ENCODE results near the gene ALKBH8. TPM values are rescaled to one million over a fixed set of nuclear protein-coding genes. Genes with fewer than 3 reads are reported as not detected.

Gene ALKBH8
- total RNA-seq, 1 donor from 2014 or later = 12.4 TPM

GRCh38 chr11:107592231-107592590, 26.7 kb upstream of the ALKBH8 start:
- no peak for TF ChIP-seq CTCF (IDR thresholded peaks at IDR 0.05; ENCODE audit: insufficient read depth, low read length, severe bottlenecking)
- FAIRE-seq = no peak
- peaks cover 27% of the 10 kb centered on the region for H3K27me3 ChIP-seq (ENCODE audit: control insufficient read depth, insufficient read depth, low read length)
- H3K36me3 ChIP-seq (ENCODE audit: control insufficient read depth, insufficient read depth, low read length) = no peaks in the 10 kb centered on the region
- no peak overlapping the region for H3K4me3 ChIP-seq (ENCODE audit: low read depth, low read length)
- DNase-seq (ENCODE audit: low read depth) = no peak

DNA sequence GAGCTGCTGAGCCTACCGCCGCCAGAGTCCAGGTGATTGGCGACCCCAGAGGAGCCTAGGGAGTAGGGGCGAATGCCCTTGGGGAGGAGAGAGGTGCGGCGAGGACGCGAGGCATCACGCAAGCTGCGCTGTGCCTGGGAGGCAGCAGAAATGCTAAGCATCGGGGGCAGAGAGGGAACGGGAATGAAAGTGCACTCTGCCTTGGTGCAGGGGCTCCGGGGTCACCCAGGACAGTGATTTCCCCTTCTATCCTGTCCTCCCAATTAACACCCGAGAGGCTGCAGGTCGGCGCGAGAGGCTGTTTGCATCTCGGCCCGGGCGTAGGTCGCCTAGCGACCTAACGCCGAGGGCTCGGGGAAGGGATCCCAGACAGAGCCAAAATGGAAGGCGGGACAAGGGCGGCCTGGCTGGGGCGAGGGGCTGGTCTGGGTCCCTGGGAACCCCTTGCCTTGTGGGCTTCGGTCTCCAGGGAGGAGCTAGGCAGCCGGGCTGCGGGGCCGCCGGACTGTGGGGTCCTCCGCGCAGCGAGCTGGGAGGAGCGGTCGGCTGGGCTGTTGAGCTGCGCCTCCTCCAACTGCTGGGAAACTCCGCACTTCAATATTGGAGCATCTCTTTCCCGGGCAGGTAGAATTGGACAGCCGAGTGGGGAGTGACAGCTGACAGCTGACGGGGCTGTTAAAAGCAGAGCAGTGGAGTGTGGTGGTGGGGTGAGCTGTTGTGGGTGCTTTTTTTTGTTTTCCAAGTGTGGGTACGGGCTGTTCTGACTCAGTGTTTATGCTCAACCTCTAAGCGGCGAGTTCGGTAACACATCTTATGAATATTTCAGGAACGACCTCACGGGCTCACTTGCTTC, 26.1 kb upstream of the ALKBH8 start:
- no peak for DNase-seq (ENCODE audit: low read depth)
- H3K36me3 ChIP-seq (ENCODE audit: control insufficient read depth, insufficient read depth, low read length) = no peaks in the 10 kb centered on the region
- no peak for FAIRE-seq
- no peak for TF ChIP-seq CTCF (IDR thresholded peaks at IDR 0.05; ENCODE audit: insufficient read depth, low read length, severe bottlenecking)
- peak overlapping the region; percentile 42 for H3K4me3 ChIP-seq (ENCODE audit: low read depth, low read length)
- peaks cover 27% of the 10 kb centered on the region for H3K27me3 ChIP-seq (ENCODE audit: control insufficient read depth, insufficient read depth, low read length)

GRCh38 chr11:107590460-107591377, 25.2 kb upstream of the ALKBH8 start, which contains the start of gene ELMOD1:
TSS of gene ELMOD1 (plus strand) at chr11:107591147. CDS start at chr11:107618190, 27,043 bp downstream.
- no peaks in the 10 kb centered on the region for H3K36me3 ChIP-seq (ENCODE audit: control insufficient read depth, insufficient read depth, low read length)
- no peak for DNase-seq (ENCODE audit: low read depth)
- peaks cover 27% of the 10 kb centered on the region for H3K27me3 ChIP-seq (ENCODE audit: control insufficient read depth, insufficient read depth, low read length)
- peak within 1 kb of the TSS; percentile 42 for H3K4me3 ChIP-seq (ENCODE audit: low read depth, low read length)
- peak; percentile 31 for TF ChIP-seq CTCF (IDR thresholded peaks at IDR 0.05; ENCODE audit: insufficient read depth, low read length, severe bottlenecking)
- no peak for FAIRE-seq

DNA sequence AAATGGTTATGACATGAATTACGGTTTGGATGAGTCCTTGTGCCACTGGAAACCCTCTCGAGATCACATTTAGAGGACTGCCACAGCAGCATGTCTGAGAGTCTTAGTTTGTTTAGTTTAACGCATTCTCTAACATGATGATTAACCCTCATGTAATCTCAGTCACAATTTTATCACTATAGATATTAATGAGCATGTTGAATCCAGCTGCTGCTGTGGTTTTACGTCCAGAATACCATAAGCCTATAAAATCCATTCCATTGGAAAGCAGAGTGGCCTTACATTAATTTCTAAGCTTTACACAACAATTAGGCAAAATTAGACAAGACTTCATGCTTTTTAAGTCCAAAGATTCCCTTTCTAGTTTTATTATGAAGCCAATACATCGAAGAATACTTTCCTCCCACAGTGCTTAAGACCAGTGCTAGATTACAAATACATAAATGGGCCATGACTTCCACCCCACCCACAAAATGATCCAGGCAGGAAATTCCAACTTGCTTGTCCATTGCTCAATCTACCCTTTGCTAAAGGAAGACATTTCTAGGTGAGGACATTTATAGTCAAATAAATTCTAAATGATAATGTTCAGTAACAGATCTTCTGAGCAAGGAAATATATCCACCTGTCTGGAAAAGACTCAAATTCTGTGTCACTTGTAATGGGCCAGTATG, 21.9 kb upstream of the ALKBH8 start:
- peak; percentile 50 for DNase-seq (ENCODE audit: low read depth)
- TF ChIP-seq CTCF (IDR thresholded peaks at IDR 0.05; ENCODE audit: insufficient read depth, low read length, severe bottlenecking) = no peak
- H3K36me3 ChIP-seq (ENCODE audit: control insufficient read depth, insufficient read depth, low read length) = no peaks in the 10 kb centered on the region
- H3K4me3 ChIP-seq (ENCODE audit: low read depth, low read length) = no peak overlapping the region
- peaks cover 17% of the 10 kb centered on the region for H3K27me3 ChIP-seq (ENCODE audit: control insufficient read depth, insufficient read depth, low read length)
- FAIRE-seq = no peak

GRCh38 chr11:107583629-107584195, 18.2 kb upstream of the ALKBH8 start:
- Histone ChIP-seq H3K36me3 (ENCODE audit: control insufficient read depth, insufficient read depth, low read length) (no peaks in the 10 kb centered on the region), H3K27me3 (ENCODE audit: control insufficient read depth, insufficient read depth, low read length) (no peaks in the 10 kb centered on the region), H3K4me3 (ENCODE audit: low read depth, low read length) (no peak overlapping the region)
- TF ChIP-seq CTCF (IDR thresholded peaks at IDR 0.05; ENCODE audit: insufficient read depth, low read length, severe bottlenecking) = no peak
- DNase-seq (ENCODE audit: low read depth) (peak; percentile 78), FAIRE-seq (no peak)
